ENCODE results near the gene PCSK5.

The PCSK5 gene

DNA sequence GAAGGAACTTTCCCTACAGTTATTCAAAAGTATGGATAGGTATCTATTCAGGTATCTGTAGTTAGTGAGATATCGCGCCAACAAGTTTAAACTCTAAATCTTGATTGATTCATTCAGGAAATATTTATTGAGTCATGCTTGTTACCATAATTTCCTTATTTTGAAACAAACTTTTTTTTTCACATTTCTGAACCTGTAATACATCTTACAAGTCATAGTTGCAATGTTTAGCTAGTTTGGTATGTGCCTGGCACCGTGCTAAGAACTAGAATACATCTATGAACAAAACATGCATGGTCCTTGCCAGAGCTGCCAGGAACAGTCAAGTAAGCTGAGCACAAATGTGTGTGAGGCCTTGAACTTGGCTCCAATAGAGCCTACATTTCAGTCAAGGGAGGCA is 226.4 kb downstream of the PCSK5 start:
- TF ChIP-seq, protein P1, sequence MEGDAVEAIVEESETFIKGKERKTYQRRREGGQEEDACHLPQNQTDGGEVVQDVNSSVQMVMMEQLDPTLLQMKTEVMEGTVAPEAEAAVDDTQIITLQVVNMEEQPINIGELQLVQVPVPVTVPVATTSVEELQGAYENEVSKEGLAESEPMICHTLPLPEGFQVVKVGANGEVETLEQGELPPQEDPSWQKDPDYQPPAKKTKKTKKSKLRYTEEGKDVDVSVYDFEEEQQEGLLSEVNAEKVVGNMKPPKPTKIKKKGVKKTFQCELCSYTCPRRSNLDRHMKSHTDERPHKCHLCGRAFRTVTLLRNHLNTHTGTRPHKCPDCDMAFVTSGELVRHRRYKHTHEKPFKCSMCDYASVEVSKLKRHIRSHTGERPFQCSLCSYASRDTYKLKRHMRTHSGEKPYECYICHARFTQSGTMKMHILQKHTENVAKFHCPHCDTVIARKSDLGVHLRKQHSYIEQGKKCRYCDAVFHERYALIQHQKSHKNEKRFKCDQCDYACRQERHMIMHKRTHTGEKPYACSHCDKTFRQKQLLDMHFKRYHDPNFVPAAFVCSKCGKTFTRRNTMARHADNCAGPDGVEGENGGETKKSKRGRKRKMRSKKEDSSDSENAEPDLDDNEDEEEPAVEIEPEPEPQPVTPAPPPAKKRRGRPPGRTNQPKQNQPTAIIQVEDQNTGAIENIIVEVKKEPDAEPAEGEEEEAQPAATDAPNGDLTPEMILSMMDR (IDR thresholded peaks at IDR 0.05; ENCODE audit: extremely low read depth, missing control alignments) = no peak
- DNase-seq (ENCODE audit: low spot score) = no peak

DNA sequence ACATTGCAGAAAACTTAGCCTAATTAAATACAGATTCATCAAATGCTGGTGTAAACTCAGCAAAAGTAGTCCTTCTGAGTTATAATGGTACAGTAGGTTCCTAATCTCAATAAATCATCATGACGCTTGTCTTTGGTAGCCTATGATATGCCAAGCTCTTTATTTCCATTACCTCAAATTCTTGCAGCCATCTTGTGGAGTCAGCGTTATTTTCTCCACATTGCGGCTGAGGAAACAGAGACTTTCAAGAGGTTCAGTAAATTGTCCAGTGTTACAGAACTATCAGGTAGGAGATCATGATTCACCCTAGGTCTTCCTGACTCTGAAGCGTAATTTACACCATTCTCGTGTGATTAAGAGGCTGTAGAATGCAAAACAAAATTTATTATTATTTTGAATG is 237.2 kb downstream of the PCSK5 start:
- no peak for DNase-seq (ENCODE audit: low spot score)

GRCh38 chr9:76135902-76136301 is 245.4 kb downstream of the PCSK5 start:
- TF ChIP-seq, protein P1 (IDR thresholded peaks at IDR 0.05; ENCODE audit: extremely low read depth, missing control alignments) = no peak
- no peak for DNase-seq (ENCODE audit: low spot score)

More for the DNA sequence above, 237.2 kb downstream of the PCSK5 start:
- TF ChIP-seq, protein P1 (IDR thresholded peaks at IDR 0.05; ENCODE audit: extremely low read depth, missing control alignments) = no peak

DNA sequence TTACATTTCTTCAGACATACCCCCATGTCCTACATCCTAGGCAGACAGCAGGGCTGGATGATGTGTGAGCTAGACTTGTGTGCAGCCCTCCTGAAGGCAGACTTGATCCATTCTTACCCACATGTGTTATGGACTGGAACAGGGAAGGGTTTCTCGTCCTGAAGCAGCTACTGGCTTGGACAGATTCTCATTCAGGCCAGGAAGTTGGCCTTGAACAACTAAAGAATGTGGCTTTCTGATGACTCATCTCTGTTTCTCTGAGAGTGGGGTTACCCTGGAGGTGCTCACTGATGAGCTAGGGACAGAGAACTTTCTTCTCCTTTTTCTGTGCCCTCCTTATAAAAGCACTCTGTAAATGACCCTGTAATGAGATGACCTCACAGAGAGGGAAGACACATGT is 246.5 kb downstream of the PCSK5 start:
- DNase-seq (ENCODE audit: low spot score) = no peak
- TF ChIP-seq, protein P1 (IDR thresholded peaks at IDR 0.05; ENCODE audit: extremely low read depth, missing control alignments) = no peak

GRCh38 chr9:76137931-76138330 is 247.5 kb downstream of the PCSK5 start:
- TF ChIP-seq, protein P1 (IDR thresholded peaks at IDR 0.05; ENCODE audit: extremely low read depth, missing control alignments) = no peak
- DNase-seq (ENCODE audit: low spot score) = no peak

DNA sequence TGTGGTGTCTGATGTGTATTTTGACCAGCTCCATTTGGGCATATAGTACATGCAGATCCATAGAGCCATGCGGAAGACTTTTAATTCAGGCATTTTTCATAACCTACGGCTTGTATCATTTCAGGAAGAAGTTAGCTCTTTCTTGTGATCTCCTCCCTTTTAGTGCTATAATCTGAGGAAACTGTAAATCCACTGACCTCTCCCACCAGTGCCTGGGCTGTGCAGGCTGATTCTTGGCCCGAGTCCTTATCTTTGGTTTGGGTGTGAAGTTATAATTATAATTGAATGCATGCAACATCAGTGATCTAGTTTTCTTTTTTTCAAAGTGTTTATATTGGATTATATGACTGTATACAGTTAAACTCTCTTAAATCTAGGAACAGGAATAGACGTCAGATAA is 247.9 kb downstream of the PCSK5 start:
- TF ChIP-seq, protein P1 (IDR thresholded peaks at IDR 0.05; ENCODE audit: extremely low read depth, missing control alignments) = no peak
- DNase-seq (ENCODE audit: low spot score) = no peak

- TF ChIP-seq, protein P1 (IDR thresholded peaks at IDR 0.05; ENCODE audit: extremely low read depth, missing control alignments) = no peak
- DNase-seq (ENCODE audit: low spot score) = no peak
These were observed 253.4 kb downstream of the PCSK5 start for GRCh38 chr9:76143834-76144233.

Measured in GM20000 (cell line).